Activated CD4-positive, alpha-beta memory T cell treated with anti-CD3 and anti-CD28 coated beads for 36 hours (primary cell): ENCODE measurements around the gene CLIC6. TPM values are rescaled to one million over a fixed set of nuclear protein-coding genes. Genes with fewer than 3 reads are reported as not detected.

ENCODE experiments used
- CTCF ChIA-PET: fragments of 350-600 bp; sonication (Branson Sonifier 250); formaldehyde crosslinking; loops from one replicate; lab custom pipeline; 2021; ENCODE audit warnings: antibody characterized with exemption, inconsistent platforms; lab: Charles Lee
- POLR2A ChIA-PET: fragments of 350-600 bp; sonication (Branson Sonifier 250); formaldehyde crosslinking; loops from one replicate; lab custom pipeline; 2021; ENCODE audit warnings: antibody characterized with exemption; lab: Charles Lee
- DNase-seq: peaks from one replicate; pipeline ENCODE4 v3.0.0-alpha.2; 2020
- H3K27ac Mint-ChIP-seq: one replicate; pipeline ENCODE4 v1.8.0; 2021; ENCODE audit warnings: mixed read lengths
- H3K27me3 Mint-ChIP-seq: one replicate; pipeline ENCODE4 v1.8.0; 2021; ENCODE audit warnings: mixed read lengths
- H3K36me3 Mint-ChIP-seq: one replicate; pipeline ENCODE4 v1.8.0; 2021; ENCODE audit warnings: mixed read lengths
- H3K4me1 Mint-ChIP-seq: one replicate; pipeline ENCODE4 v1.8.0; 2021; ENCODE audit warnings: low read depth, mixed read lengths
- H3K4me3 Mint-ChIP-seq: one replicate; pipeline ENCODE4 v1.8.0; 2021; ENCODE audit warnings: mild to moderate bottlenecking, mixed read lengths
- H3K9me3 Mint-ChIP-seq: one replicate; pipeline ENCODE4 v1.8.0; 2021; ENCODE audit warnings: mixed read lengths
- intact Hi-C: fragments of 100-400 bp; cut with micrococcal nuclease; formaldehyde crosslinking; loops from one replicate; pipeline ENCODE4 v1.15.1; 2023
- total RNA-seq, 2 experiments: library from RNA; stranded (reverse); gene quantifications; one replicate each; pipeline ENCODE4 v1.2.3, GENCODE V29; 2021

CLIC6 gene
- total RNA-seq, 2 experiments from 2014 or later = 0.10 to 0.14 TPM

DNA sequence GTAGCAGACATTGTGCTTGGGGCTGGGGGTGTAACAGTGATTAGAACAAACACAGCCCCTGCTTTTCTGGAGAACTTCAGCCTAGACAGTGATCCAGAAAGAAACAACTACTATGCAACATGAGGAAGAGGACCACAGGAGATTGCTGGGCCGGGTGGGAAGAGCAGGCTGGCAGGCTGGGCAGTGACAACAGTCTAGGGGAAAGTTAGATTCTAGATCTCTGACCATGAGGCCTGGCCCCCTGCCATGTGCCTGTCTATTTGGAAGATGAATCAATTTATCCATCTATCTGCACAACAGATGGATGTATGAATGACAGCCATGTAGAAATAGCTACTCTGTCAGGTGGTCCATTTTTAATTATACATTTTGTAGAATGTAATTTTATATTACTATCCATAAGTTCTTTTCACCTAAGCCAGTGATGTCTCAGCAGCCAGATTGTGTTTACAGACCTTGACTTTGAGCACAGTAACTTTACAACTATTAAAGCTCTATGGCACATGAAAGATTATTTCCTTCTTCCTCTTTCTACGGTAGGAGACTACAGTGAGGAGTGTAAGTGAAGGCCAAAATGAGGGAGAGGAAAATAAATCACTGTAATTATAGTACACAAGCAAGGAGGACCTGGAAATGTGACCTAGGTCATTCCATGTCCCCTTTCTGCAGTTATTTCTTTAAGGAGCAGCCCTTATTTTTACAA is 15.5 kb downstream of the CLIC6 start:
- Mint-ChIP-seq H3K36me3 (peaks cover 2% of the 10 kb centered on the region), H3K9me3 (peaks cover 16% of the 10 kb centered on the region), H3K27me3 (peaks cover 12% of the 10 kb centered on the region), H3K4me1 (no peaks in the 10 kb centered on the region), H3K27ac (no peak overlapping the region), H3K4me3 (no peak overlapping the region)
- POLR2A ChIA-PET = no interaction called here
- CTCF ChIA-PET = interaction anchor here (0.6 to 1.3 kb wide), 2 partner anchors 10 to 136 kb away, joined by 3 to 5 read pairs; no protein-coding TSS in a partner anchor
- no peak for DNase-seq
- intact Hi-C loops = no loop called here

- Mint-ChIP-seq H3K4me1 (no peaks in the 10 kb centered on the region), H3K27ac (no peak overlapping the region), H3K27me3 (peaks cover 29% of the 10 kb centered on the region), H3K36me3 (no peaks in the 10 kb centered on the region), H3K9me3 (peaks cover 1% of the 10 kb centered on the region), H3K4me3 (no peak overlapping the region)
- POLR2A ChIA-PET = no interaction called here
- intact Hi-C loops = no loop called here
- DNase-seq = no peak
- CTCF ChIA-PET = interaction anchor here (0.7 to 1.1 kb wide), 2 partner anchors 33 to 1153 kb away, joined by 3 to 4 read pairs; no protein-coding TSS in a partner anchor
Observed at GRCh38 chr21:34687065-34687464, 18.3 kb downstream of the CLIC6 start.

GRCh38 chr21:34687745-34688144 is 19.0 kb downstream of the CLIC6 start:
- CTCF ChIA-PET = interaction anchor here (0.7 kb wide), 1 partner anchor 34 kb away, joined by 4 read pairs; no protein-coding TSS in a partner anchor
- intact Hi-C loops = no loop called here
- peaks cover 33% of the 10 kb centered on the region for H3K27me3 Mint-ChIP-seq
- no peak overlapping the region for H3K27ac Mint-ChIP-seq
- no peaks in the 10 kb centered on the region for H3K4me1 Mint-ChIP-seq
- H3K4me3 Mint-ChIP-seq = no peak overlapping the region
- DNase-seq = no peak
- no peaks in the 10 kb centered on the region for H3K9me3 Mint-ChIP-seq
- no peaks in the 10 kb centered on the region for H3K36me3 Mint-ChIP-seq
- POLR2A ChIA-PET = no interaction called here

- H3K9me3 Mint-ChIP-seq = no peaks in the 10 kb centered on the region
- CTCF ChIA-PET = no interaction called here
- no peak overlapping the region for H3K4me3 Mint-ChIP-seq
- DNase-seq = no peak
- peaks cover 37% of the 10 kb centered on the region for H3K27me3 Mint-ChIP-seq
- H3K27ac Mint-ChIP-seq = no peak overlapping the region
- intact Hi-C loops = no loop called here
- no peaks in the 10 kb centered on the region for H3K36me3 Mint-ChIP-seq
- H3K4me1 Mint-ChIP-seq = no peaks in the 10 kb centered on the region
- POLR2A ChIA-PET = no interaction called here
Observed at GRCh38 chr21:34688145-34688544, 19.4 kb downstream of the CLIC6 start.

DNA sequence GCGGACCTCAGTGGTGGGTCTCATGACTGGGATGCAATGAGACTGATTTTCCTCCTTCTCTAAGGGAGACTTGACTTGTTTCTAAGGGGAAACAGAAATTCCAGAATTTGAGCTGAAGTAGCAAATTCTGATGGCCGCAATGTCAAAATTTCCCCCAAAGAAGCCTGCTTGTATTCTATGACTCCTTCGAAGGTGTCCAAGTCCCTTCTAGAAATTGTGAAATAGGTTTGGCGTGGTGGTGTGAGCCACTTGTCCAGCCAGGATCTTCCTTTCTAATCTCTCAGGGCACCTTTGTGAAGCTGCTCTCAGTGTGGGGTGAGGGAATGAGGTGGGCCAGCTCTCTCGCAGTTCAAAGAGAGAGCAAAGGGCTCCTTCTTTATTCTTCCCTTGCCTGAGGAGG is 19.9 kb downstream of the CLIC6 start:
- POLR2A ChIA-PET = no interaction called here
- peaks cover 4% of the 10 kb centered on the region for H3K4me1 Mint-ChIP-seq
- intact Hi-C loops = no loop called here
- DNase-seq = no peak
- CTCF ChIA-PET = interaction anchor here (0.6 kb wide), 1 partner anchor 940 kb away, joined by 4 read pairs; no protein-coding TSS in a partner anchor
- H3K27me3 Mint-ChIP-seq = peaks cover 39% of the 10 kb centered on the region
- H3K36me3 Mint-ChIP-seq = no peaks in the 10 kb centered on the region
- no peak overlapping the region for H3K27ac Mint-ChIP-seq
- H3K4me3 Mint-ChIP-seq = no peak overlapping the region
- no peaks in the 10 kb centered on the region for H3K9me3 Mint-ChIP-seq

GRCh38 chr21:34690041-34690792 is 21.4 kb downstream of the CLIC6 start:
- POLR2A ChIA-PET = no interaction called here
- Mint-ChIP-seq H3K4me3 (no peak overlapping the region), H3K36me3 (no peaks in the 10 kb centered on the region), H3K9me3 (peaks cover 2% of the 10 kb centered on the region), H3K4me1 (peaks cover 4% of the 10 kb centered on the region), H3K27me3 (peaks cover 43% of the 10 kb centered on the region), H3K27ac (no peak overlapping the region)
- DNase-seq = no peak
- CTCF ChIA-PET = interaction anchor here (0.9 to 1.3 kb wide), 5 partner anchors 24 to 1150 kb away, joined by 3 to 4 read pairs (median 3); no protein-coding TSS in a partner anchor
- intact Hi-C loops = loop anchor here (5.0 kb wide), 1 partner anchor 1337 kb away; no protein-coding TSS in a partner anchor

DNA sequence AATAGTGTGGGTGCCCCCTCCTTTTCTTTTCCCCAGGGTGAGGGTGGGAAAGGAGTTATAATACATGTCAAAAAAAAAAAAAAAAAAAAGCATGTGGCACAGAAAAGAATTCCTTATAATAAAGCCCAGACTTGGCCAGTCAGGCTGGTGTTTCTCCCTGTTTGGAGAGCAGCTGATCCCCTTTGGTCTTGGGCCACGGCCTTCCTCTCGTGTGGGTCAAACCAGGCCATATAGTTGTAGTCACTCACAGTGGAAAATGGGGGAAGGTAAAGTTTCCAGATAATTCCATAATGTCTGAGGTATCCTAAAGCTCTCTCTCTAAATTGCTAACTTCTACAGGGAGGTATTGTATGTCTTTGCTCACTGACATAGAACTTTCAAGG is 22.0 kb downstream of the CLIC6 start:
- ChIA-PET CTCF (interaction anchor here (0.9 to 3.7 kb wide), 3 partner anchors 40 to 1149 kb away, joined by 3 to 23 read pairs (median 4); no protein-coding TSS in a partner anchor), POLR2A (no interaction called here)
- Mint-ChIP-seq H3K4me3 (no peak overlapping the region), H3K36me3 (no peaks in the 10 kb centered on the region), H3K27ac (no peak overlapping the region), H3K9me3 (peaks cover 2% of the 10 kb centered on the region), H3K27me3 (peaks cover 44% of the 10 kb centered on the region), H3K4me1 (peaks cover 4% of the 10 kb centered on the region)
- no peak for DNase-seq
- intact Hi-C loops = loop anchor here (5.0 kb wide), 1 partner anchor 1337 kb away; no protein-coding TSS in a partner anchor

GRCh38 chr21:34691390-34692032 is 22.7 kb downstream of the CLIC6 start:
- intact Hi-C loops = loop anchor here (2.0 to 5.0 kb wide), 3 partner anchors 709 to 1336 kb away; no protein-coding TSS in a partner anchor
- peaks cover 2% of the 10 kb centered on the region for H3K9me3 Mint-ChIP-seq
- CTCF ChIA-PET = interaction anchor here (0.9 to 3.7 kb wide), 5 partner anchors 41 to 1336 kb away, joined by 3 to 23 read pairs (median 8); no protein-coding TSS in a partner anchor

GRCh38 chr21:34692458-34693020 is 23.7 kb downstream of the CLIC6 start:
- DNase-seq = no peak
- Mint-ChIP-seq H3K27ac (no peak overlapping the region), H3K9me3 (peaks cover 2% of the 10 kb centered on the region), H3K4me3 (no peak overlapping the region), H3K36me3 (no peaks in the 10 kb centered on the region), H3K27me3 (peaks cover 41% of the 10 kb centered on the region), H3K4me1 (peaks cover 4% of the 10 kb centered on the region)
- intact Hi-C loops = loop anchor here (2.0 to 5.0 kb wide), 3 partner anchors 708 to 1335 kb away; no protein-coding TSS in a partner anchor
- ChIA-PET CTCF (interaction anchor here (0.6 to 3.7 kb wide), 26 partner anchors 9 to 1420 kb away, joined by 3 to 26 read pairs (median 4); no protein-coding TSS in a partner anchor), POLR2A (no interaction called here)

More at GRCh38 chr21:34691390-34692032, 22.7 kb downstream of the CLIC6 start:
- POLR2A ChIA-PET = no interaction called here
- Mint-ChIP-seq H3K4me3 (no peak overlapping the region), H3K27ac (no peak overlapping the region), H3K4me1 (peaks cover 4% of the 10 kb centered on the region), H3K27me3 (peaks cover 41% of the 10 kb centered on the region), H3K36me3 (no peaks in the 10 kb centered on the region)
- DNase-seq = no peak

DNA sequence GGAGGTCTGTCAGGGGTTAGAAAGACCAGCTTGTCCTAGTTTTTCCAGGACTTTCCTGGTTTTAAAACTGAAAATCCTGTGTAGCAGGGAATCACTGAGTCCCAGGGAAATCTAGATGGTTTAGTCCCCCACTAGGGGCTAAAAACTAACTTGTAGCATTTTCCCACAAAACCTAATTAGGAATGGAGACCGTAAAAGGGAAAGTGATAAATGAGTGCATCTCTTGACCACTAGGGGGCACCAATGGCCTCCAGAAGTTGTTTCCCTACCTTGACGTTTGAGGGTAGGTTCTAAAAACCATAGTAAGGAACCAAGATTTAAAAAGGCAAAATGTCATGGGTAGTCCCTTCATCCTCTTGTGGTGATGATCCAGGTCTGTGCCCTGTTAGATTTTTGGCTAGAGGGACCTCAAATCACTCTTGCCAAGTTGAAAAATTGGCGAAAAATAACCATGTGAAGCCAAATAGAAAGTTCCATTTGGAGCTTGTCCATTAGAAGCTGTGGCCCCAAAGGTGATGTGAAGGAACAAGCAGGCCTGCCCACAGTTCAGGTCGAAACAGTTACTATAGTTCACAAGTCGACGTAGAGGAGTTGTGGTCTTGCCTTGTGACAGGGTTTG is 24.5 kb downstream of the CLIC6 start:
- Mint-ChIP-seq H3K36me3 (no peaks in the 10 kb centered on the region), H3K27ac (no peak overlapping the region), H3K27me3 (peaks cover 39% of the 10 kb centered on the region), H3K4me3 (no peak overlapping the region), H3K4me1 (peaks cover 4% of the 10 kb centered on the region), H3K9me3 (peaks cover 2% of the 10 kb centered on the region)
- intact Hi-C loops = loop anchor here (2.0 to 5.0 kb wide), 3 partner anchors 708 to 1334 kb away; no protein-coding TSS in a partner anchor
- ChIA-PET POLR2A (interaction anchor here (0.6 kb wide), 1 partner anchor 649 kb away, joined by 4 read pairs; no protein-coding TSS in a partner anchor), CTCF (interaction anchor here (0.6 to 3.7 kb wide), 37 partner anchors 8 to 1419 kb away, joined by 3 to 26 read pairs (median 4); no protein-coding TSS in a partner anchor)
- peak; percentile 54 for DNase-seq

GRCh38 chr21:34695434-34695833 is 26.6 kb downstream of the CLIC6 start:
- intact Hi-C loops = no loop called here
- Mint-ChIP-seq H3K27me3 (peaks cover 24% of the 10 kb centered on the region), H3K4me3 (no peak overlapping the region), H3K9me3 (peaks cover 2% of the 10 kb centered on the region), H3K4me1 (peaks cover 4% of the 10 kb centered on the region), H3K27ac (no peak overlapping the region), H3K36me3 (no peaks in the 10 kb centered on the region)
- POLR2A ChIA-PET = no interaction called here
- no peak for DNase-seq
- CTCF ChIA-PET = interaction anchor here (1.8 to 3.3 kb wide), 2 partner anchors 64 to 1144 kb away, joined by 5 to 26 read pairs; no protein-coding TSS in a partner anchor
